ENCODE data around the gene KIRREL1.

The KIRREL1 gene

DNA sequence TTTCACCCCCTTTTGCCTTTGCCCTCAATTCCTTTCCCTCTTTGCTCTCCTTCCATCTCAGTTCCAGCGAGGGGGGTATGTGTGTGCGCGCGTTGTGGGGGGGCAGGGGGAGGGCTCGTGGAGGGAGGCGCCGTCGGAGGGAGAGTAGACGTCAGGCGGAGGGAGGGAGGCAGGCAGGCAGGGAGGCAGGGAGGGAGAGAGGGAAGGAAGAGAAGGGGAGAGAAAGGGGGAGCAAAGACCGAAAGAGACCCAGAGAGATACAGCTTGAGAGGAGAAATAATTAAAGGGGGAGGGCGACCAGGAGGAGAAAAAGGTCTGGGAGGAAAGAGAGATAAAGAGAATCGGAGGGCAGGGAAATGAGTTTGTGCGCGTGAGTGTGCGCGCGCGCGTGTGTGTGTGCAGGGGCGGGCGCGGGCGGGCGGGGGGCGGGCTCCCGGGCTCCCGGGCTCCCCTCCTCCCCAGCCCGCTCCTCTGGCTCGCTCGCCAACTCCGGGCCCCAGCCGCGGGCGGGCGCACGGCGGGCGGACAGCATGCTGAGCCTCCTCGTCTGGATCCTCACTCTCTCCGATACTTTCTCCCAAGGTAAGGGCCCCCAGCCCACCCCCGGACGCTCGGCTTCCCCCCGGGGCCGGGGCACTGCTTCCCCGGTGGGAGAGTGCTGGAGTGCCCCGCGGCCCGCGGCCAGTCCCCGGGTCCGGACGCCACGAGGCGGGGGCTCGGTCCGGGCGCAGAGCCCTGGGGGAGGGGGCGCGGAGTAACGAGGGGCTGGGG is at the start of gene KIRREL1:
KIRREL1 (plus strand) TSS at position 499 of the 771 bp plus-strand sequence; CDS start at position 531, 32 bp downstream.
- DNase-seq: peak; percentile 90

DNA sequence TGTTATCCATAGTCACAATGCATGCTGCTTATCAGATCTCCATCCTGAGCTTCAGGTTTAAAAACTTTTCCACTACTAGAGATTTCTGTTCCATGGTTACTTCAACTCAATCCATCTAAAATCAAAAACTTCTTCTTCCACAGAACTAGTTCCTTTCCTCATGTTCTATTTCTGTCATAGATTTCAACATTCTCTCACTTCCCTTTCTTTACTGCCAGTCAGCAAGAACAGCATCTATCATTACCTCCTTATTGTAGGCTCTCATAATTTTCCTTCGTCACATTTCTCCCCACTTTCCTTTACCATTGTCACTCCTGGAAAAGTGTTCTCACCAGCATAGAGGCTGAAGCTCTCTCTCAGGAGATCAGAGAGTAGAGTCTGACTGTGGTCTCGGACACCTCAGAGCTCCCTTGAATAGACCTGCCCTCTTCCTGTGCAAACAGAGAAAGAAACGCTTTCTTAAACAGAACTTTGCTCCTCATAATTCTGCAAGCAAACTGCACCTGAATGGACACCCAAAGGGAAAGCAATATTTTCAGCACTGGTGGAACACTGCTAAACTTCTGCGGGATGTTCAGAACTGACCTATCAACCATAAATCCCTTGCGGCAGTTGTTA is 48.7 kb upstream of the KIRREL1 start:
- no peak for DNase-seq

DNA sequence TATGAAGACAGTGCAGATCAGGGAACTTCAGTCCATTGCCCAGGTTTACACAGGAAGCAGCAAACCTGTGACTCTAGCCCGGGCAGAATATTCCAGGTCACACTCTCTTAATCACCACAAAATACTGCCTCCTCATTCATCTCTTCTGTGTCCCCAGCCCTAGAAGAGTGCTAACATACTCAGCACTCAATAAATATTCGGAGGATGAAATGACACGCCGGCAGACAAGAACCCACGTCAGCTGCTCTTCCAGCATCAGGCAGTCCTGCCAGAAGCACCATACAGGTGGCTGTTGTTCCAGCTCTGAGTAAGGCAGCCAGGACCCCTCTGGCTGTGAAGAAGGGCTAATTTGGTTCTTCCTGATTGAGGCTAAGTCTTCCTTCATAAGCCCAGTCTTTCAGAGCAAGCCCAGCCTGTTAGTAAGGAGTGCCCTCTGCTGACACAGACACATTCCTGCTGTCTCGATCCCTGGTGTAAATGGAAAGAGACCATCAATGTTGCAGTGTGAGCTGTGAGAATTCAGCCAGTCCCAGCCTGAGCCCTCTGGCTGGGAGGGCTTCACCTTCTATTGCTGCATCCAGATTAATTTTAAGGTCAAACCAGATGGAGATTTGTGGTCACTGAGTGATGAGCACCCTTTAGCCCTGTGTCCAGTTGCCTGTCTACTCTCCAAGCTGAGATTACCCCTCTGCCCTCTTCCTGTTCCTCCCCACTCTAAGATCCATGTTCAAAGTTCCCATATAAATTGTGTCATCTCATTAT is 45.0 kb upstream of the KIRREL1 start:
- DNase-seq: no peak

DNA sequence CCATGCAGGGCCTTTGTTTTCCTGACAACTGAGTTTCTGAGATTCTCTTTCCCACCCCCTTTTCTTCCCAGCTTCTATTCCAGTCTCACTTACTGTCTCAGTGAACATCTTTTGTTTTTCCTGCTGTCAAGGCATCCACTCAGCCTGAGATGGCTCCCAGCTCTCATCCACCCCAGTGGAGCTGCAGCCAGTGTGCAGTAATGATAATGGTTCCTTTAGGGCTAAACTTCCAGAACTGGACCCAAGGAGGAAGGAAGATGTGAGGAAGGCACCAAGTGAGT is 44.4 kb upstream of the KIRREL1 start:
- DNase-seq: no peak

DNA sequence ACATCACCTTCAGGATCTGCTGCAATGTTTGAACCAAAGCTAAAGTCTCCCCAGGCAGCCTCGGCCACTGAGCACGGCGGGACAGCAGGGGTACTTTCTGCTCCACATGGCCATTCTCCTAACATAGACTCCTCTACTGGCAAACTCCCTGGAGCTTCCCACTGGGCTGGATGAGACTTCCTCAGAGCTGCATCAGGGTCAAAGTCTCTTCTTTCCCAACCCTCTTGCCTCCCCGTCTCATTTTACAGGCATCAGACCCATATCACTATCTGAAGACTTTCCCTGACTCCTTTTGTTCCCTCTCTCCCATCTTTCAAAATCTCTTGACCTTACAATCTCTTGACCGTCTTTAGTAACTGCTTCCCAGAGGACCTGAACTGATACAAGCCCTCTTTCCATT is 42.2 kb upstream of the KIRREL1 start:
- no peak for DNase-seq

DNA sequence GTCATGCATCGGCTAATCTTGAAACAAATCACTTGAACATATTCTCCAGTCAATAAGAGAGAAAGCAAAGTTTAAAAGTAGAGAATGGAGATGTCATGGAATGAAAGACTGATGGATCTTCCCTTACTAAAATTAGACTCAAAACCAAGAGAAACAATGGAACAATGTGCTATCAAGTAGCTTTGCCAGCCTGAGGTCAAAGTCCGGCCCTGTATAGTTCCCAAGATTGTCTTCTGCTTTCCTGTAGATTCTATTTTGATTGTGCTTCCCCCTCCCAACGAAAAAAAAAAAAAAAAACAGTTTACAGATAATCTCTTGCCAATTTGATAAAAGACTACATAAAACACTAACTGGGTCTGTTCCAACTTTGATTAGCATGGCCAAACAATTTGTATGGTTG is 40.8 kb upstream of the KIRREL1 start:
- no peak for DNase-seq

DNA sequence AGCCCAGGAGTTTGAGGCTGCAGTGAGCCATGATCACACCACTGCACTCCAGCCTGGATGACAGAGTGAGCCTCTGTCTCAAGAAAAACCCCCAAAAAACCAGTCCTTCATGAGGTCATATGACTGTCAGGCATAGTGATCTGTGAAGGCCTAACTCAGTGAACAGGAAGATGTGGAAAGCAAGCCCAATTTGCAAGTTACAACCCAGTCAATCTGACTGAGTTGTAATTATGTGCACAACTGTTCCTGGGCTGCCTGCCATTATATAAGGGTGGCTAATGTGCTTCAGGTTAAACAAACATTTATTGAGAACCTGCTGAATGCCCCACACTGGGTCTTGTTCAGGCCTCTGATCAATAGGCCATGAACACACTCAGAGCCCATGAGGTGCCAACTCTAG is 38.2 kb upstream of the KIRREL1 start:
- DNase-seq: no peak

DNA sequence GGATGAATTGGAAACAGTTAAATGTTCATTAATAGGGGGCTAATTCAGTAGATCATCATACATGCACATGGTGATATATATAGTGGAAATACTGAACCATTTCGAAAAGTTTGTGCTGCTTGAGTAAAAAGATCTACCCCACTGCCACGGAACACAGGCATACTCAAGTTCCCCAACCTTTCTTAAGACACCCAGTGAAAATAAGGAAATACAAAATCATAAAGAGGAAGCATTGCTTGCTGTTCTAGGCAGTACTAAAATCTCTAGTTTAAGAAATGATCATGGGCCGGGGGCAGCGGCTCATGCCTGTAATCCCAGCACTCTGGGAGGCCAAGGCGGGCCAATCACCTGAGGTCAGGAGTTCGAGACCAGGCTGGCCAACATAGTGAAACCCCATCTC is 37.6 kb upstream of the KIRREL1 start:
- DNase-seq: no peak

DNA sequence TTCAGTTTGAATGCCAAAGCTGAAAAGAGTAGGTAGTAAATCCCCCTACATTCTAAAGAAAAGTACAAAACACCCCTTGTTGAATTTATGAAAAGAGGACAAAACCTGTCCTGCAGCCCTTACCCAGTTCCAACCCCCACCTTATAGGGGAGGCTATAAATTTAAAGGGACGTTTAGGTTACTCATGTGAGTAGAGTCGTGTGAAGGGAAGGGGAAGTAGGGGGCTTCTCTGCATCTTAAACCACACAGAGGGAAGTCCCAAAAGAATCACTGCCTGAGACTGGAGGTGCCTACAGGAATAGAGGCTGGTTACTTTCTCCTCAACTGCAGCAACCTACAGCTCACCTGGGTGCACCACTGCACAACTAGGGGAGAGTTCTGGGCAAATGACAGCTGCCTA is 36.7 kb upstream of the KIRREL1 start:
- DNase-seq: no peak

DNA sequence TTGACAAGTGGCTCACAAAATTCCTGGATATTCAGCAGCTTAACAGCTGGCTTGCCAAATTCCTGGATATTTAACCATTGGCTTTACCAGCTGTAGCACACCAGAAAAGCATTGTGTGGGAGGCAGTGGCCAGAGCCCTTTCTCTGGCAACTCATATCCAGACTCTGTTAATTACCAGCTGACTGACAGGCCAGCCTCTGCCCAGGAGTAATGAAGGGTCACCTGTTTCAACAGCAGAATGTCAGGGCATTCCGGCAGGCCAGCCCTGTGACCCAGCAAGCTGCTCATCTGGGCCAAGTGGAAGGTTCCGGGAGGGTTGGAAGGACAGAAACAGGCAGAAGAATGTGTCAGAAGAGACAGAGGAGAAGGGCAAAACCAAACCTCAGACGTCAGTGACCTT is 35.2 kb upstream of the KIRREL1 start:
- DNase-seq: no peak

DNA sequence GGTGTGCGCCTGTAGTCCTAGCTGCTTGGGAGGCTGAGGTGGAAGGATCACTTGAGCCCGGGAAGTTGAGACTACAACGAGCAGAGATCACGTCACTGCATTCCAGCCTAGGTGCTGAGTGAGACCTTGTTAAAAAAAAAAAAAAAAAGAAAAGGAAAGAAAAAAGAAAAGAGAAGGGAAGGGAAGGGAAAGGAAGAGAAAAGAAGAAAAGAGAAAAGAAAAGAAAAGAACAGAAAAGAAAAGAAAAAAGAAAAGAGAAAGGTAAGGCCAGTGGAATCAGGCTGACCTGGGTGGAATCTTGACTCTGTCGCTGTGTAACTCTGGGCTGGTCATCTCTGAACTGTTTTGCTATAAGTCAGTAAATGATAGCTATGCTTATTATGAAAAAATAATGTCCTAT is 33.7 kb upstream of the KIRREL1 start:
- DNase-seq: no peak

DNA sequence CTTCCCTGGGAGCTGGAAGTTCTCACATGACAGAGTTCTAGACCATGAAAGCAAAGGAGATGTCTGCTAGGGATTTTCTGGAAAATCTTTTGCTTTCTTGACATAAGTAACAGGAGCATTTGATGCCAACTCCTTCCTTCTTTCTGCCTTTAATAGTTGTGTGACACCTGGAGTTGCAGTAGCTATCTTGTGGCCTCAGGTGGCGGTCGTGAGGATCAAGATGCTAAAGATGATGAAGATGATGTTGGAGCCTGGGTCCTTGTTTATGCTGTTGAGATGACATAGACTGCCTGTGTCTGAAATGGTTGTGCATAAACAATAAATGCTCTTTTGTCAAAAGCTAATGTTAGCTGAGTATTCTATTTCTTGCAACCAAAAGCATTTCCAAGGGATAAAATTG is 32.7 kb upstream of the KIRREL1 start:
- DNase-seq: no peak

DNA sequence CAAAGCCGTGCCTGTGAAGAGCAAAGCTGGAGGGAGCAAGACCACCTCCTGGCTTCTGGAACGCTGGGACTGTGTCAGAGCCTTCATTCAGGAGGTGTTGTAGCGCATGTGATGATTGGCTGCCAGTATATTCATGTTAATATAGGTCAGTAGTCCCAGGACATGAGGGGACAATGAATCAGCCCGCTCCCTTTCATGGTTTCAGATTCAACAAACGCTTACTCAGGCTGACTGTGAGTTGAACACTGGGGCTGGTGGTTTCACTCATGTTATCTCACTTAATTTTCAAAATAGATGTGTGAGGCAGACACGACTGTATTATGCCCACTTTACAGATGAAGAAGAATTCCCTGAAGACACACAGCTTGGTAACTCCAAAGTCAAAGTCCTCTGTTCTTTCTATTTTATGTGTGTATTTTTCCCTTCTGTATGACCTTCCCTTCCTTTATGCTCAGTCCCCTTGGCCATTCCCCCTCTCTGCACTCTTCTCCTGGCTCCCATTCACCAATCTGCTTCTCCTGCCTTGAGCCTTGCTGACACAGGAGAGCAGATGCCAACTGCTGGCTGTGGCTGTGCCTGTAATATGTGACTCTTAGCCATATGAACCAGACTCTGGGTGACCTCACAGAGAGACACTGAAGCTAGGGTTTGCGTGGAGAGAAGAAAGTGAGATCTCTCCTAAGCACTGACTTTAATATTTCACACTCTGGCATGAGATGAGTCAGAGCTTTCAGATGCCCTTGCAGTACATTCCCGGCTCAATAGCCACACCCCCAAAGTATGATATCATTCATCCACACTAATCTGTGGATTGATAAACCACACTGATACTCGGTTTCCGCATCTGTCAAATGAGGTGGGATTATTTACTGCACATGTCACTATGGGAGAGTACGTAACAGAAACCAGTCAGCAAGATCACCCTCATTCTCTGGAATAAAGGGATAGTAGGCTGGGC is 31.4 kb upstream of the KIRREL1 start:
- no peak for DNase-seq

DNA sequence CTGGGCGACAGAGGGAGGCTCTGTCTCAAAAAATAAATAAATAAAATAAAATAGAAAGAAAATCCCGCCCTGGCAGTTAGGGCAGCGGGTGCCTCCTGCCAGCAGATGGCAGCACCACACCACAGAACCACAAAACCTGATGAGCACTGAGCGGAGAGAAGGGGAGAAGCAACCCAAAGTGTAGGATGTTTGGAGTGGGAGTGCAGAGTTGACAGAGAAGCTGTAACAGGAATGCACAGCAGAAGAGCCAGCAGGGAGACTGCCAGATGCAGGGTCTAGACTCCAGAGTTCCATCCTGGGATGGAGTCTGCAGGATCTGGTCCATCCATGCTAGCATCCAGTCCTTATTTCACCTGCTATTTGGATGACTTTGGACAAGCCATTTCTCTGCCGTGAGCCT is 29.7 kb upstream of the KIRREL1 start:
- peak; percentile 75 for DNase-seq

DNA sequence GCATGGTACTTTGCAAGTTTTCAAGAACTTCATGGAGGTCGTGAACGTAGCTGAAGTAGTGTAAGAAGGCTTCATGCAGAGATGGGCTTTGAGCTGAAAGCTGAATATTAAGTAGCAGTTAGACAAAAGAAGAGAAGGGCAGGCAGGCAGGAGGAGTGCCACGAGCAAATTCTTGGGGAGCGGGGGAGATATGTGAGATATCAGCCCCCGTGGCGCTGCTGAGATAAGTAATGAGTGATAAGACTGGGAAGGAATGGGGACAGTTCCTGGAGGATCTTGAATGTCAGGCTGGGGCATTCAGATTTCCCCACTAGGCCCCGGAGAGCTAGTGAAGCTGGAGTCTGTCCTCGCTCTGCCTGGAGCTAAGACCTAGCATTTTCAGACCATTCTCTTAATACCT is 27.9 kb upstream of the KIRREL1 start:
- no peak for DNase-seq

DNA sequence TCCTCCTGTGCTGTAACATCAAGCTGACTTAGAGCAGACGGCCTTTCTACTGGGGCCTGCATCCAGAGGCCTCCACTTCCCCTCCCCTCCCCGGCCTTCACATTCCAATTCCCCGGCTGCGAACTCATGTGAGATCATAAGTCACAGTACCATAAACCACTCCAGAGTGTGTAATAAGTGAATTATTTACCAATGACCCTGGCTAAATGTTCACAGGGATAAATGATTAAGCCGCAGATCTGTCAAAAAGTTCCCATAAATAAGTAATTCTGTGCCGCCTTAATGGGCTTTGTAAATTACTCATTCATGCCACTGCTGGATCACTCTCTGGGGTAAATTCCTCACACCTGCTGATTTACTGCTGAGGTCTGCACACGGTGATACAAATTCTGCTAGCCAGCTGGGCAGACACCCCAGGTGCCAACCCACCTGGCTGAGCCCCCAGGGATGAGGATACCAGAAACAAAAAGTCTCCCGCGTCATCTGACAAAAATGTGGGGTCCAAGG is 27.4 kb upstream of the KIRREL1 start:
- no peak for DNase-seq

DNA sequence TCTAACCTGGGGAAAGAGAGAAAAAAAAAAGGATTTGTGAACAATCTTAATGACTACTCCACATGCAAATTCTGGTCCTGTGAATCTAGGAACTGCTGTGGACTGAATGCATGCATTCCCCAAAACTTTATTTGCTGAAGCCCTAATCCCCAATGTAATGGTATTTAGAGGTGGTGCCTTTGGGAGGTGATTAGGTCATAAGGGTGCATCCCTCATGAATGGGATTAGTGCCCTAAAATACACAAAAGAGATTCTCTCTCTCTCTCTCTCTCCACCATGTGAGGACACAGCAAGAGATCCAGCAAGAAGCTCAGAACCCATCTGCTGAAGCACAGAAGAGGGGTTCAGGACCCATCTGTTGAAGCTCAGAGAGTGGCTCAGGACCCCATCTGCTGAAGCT is 26.2 kb upstream of the KIRREL1 start:
- DNase-seq: no peak

DNA sequence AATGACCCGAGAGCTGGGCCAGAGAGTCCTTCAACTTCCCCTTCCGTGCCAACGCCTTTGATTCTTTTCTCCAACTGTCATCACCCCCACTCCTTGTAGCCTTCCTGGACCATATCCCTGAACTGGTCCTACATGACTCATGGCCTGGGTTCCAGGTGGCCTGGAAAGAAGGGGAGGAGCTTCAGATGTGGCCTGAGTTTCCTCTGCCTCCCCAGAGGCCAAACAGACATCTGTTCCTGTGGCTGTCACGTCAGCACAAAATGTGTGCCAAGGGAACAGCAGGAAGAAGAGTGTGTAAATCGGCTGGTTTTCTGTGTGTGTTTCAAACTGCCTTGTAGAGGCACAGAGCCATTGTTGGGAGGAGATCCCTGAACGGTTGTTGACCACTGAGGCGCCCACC is 24.9 kb upstream of the KIRREL1 start:
- no peak for DNase-seq

DNA sequence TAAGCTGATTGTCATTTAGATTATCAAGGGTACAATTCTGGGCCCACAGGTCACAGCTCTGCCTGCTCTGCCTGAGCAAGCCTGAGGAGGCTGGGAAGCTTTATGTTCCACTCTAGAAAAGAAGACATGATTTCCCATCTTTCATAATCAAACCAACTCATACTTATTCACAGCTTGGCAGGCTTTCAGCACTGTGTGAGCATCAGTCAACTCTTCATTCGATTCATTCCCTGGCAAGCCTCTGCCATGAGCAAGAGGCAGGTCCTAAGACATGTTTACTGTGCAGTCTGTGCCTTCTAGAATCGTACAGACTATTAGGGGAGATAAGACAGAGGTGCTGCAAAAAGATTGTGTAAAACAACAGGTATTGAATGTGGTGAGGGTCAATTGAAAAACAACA is 24.5 kb upstream of the KIRREL1 start:
- DNase-seq: no peak

DNA sequence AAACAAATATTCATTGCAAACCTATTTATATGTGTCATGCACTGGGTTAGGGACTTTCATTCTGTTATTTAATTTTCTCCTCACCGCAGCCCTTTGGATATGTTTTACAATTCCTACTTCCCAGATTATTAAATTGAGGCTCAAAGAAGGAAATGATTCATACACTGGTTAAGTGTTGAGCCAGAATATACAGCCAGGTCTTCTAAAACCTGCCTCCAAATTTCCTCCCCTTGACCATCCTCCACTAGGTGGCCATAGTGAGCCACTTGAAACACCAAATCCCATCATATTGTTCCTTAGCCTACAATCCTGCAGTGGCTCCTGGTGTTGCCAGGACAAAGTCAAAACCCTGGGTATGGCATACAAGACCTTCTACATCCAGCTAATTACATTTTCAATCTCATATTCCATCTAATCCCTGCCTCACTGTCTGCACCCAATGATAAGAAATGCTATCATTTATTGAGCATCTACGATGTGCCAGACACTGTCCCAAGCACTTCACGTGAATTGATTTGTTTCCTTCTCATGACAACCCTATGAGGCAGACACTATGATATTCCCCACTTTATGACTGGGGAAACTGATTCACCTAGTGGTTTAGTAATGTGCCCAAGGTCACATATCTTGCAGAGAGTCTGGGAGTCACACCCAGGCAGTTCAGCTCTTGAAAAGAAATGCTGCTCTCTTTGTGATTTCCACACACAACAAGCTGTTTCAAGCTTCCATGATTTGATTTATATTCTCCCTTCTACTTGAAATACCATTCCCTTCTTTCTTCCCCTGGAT is 23.6 kb upstream of the KIRREL1 start:
- DNase-seq: peak; percentile 51

DNA sequence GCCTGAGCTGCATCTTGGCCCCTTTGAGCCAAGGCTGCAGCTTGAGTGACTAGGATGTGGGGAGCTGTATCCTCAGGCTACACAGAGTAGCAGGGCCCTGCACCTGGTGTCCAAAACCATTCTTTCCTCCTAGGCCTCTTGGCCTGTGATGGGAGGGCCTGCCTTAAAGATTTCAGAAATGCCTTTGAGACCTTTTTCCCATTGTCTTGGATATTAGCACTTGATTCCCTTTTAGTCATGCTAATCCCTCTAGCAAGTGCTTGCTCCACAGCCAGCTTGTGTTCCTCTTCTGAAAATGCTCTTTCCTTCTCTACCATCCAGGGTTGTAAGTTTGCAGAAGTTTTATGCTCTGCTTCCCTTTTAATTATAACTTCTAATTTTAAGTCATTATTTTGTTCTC is 21.7 kb upstream of the KIRREL1 start:
- DNase-seq: no peak
